ENCODE data around the gene MICU1. TPM values are rescaled to one million over a fixed set of nuclear protein-coding genes. Genes with fewer than 3 reads are reported as not detected.

Gene MICU1
- total RNA-seq, 2 experiments from 2014 or later: 27.2 to 33.6 TPM

- no peaks in the 10 kb centered on the region for H3K79me2 ChIP-seq (ENCODE audit: insufficient read depth, low read depth, low read length)
- CTCF ChIA-PET (ENCODE audit: unreplicated experiment): no interaction called here
- no peaks in the 10 kb centered on the region for H3K36me3 ChIP-seq (ENCODE audit: insufficient read depth, low read length)
- no peaks in the 10 kb centered on the region for H4K20me1 ChIP-seq (ENCODE audit: insufficient read depth, low read length)
- no peaks in the 10 kb centered on the region; the same call in 1 of the 2 replicates for H3K9me2 ChIP-seq (ENCODE audit: insufficient read depth, low read length)
- DNase-seq (ENCODE audit: low spot score): no peak
- BruUV-seq (replicated peaks): no TSS peak
- no peak for TF ChIP-seq EZH2phosphoT487 (IDR thresholded peaks at IDR 0.05; ENCODE audit: borderline replicate concordance, low read depth, low read length)
- no peak for TF ChIP-seq CTCF (conservative IDR thresholded peaks at IDR 0.05; ENCODE audit: low read length)
- H3K9me3 ChIP-seq (ENCODE audit: low read length): peaks cover 8% of the 10 kb centered on the region
- no peak overlapping the region for H2AFZ ChIP-seq (ENCODE audit: low read length)
- no peak overlapping the region for H3K4me3 ChIP-seq (ENCODE audit: low read depth, low read length, poor library complexity, severe bottlenecking)
- no peaks in the 10 kb centered on the region for H3K4me1 ChIP-seq (ENCODE audit: insufficient read depth, low read length, poor library complexity, severe bottlenecking)
- no peak overlapping the region for H3K27ac ChIP-seq (ENCODE audit: low read depth, low read length, poor library complexity, severe bottlenecking)
- POLR2A ChIA-PET: interaction anchor here (0.5 to 1.0 kb wide), 4 partner anchors 10 to 1333 kb away, joined by 3 to 4 read pairs (median 4); no protein-coding TSS in a partner anchor
- intact Hi-C loops (cut with micrococcal nuclease; ENCODE audit: unreplicated experiment): no loop called here
- H3K4me2 ChIP-seq (ENCODE audit: low read length): no peak overlapping the region
Measured at GRCh38 chr10:72499701-72500100, 126.2 kb downstream of the MICU1 start.

GRCh38 chr10:72490951-72491350 lies 134.9 kb downstream of the MICU1 start:
- Histone ChIP-seq H3K9me3 (ENCODE audit: low read length) (no peaks in the 10 kb centered on the region), H3K27ac (ENCODE audit: low read depth, low read length, poor library complexity, severe bottlenecking) (no peak overlapping the region), H4K20me1 (ENCODE audit: insufficient read depth, low read length) (no peaks in the 10 kb centered on the region), H3K79me2 (ENCODE audit: insufficient read depth, low read depth, low read length) (no peaks in the 10 kb centered on the region), H3K4me3 (ENCODE audit: low read depth, low read length, poor library complexity, severe bottlenecking) (no peak overlapping the region), H3K9me2 (ENCODE audit: insufficient read depth, low read length) (no peaks in the 10 kb centered on the region), H3K4me1 (ENCODE audit: insufficient read depth, low read length, poor library complexity, severe bottlenecking) (no peaks in the 10 kb centered on the region), H2AFZ (ENCODE audit: low read length) (no peak overlapping the region), H3K36me3 (ENCODE audit: insufficient read depth, low read length) (no peaks in the 10 kb centered on the region), H3K4me2 (ENCODE audit: low read length) (no peak overlapping the region)
- ChIA-PET CTCF (ENCODE audit: unreplicated experiment) (no interaction called here), POLR2A (interaction anchor here (0.6 kb wide), 1 partner anchor 110 kb away, joined by 9 read pairs; no protein-coding TSS in a partner anchor)
- intact Hi-C loops (cut with micrococcal nuclease; ENCODE audit: unreplicated experiment): no loop called here
- BruUV-seq (replicated peaks): no TSS peak
- TF ChIP-seq EZH2phosphoT487 (IDR thresholded peaks at IDR 0.05; ENCODE audit: borderline replicate concordance, low read depth, low read length) (no peak), CTCF (conservative IDR thresholded peaks at IDR 0.05; ENCODE audit: low read length) (no peak)
- no peak for DNase-seq (ENCODE audit: low spot score)

- Histone ChIP-seq H3K9me2 (ENCODE audit: insufficient read depth, low read length) (no peaks in the 10 kb centered on the region), H3K4me3 (ENCODE audit: low read depth, low read length, poor library complexity, severe bottlenecking) (no peak overlapping the region), H3K4me2 (ENCODE audit: low read length) (no peak overlapping the region), H3K27ac (ENCODE audit: low read depth, low read length, poor library complexity, severe bottlenecking) (no peak overlapping the region), H3K9me3 (ENCODE audit: low read length) (no peaks in the 10 kb centered on the region), H3K79me2 (ENCODE audit: insufficient read depth, low read depth, low read length) (no peaks in the 10 kb centered on the region), H3K4me1 (ENCODE audit: insufficient read depth, low read length, poor library complexity, severe bottlenecking) (no peaks in the 10 kb centered on the region), H3K36me3 (ENCODE audit: insufficient read depth, low read length) (no peaks in the 10 kb centered on the region), H4K20me1 (ENCODE audit: insufficient read depth, low read length) (no peaks in the 10 kb centered on the region), H2AFZ (ENCODE audit: low read length) (no peak overlapping the region)
- no TSS peak for BruUV-seq (replicated peaks)
- ChIA-PET CTCF (ENCODE audit: unreplicated experiment) (no interaction called here), POLR2A (no interaction called here)
- intact Hi-C loops (cut with micrococcal nuclease; ENCODE audit: unreplicated experiment): no loop called here
- no peak for DNase-seq (ENCODE audit: low spot score)
- TF ChIP-seq CTCF (conservative IDR thresholded peaks at IDR 0.05; ENCODE audit: low read length) (no peak), EZH2phosphoT487 (IDR thresholded peaks at IDR 0.05; ENCODE audit: borderline replicate concordance, low read depth, low read length) (no peak)
Measured at GRCh38 chr10:72487521-72487920, 138.4 kb downstream of the MICU1 start.

Measured in OCI-LY7 (cell line).